ENCODE measurements around the gene FRMD5. TPM values are rescaled to one million over a fixed set of nuclear protein-coding genes. Genes with fewer than 3 reads are reported as not detected.

The FRMD5 gene
- total RNA-seq, 1 experiment from 2014 or later: 9.3 TPM

- no peak for DNase-seq (ENCODE audit: low read depth)
These were observed 101.2 kb downstream of the FRMD5 start for GRCh38 chr15:44093836-44094235.

GRCh38 chr15:44092221-44092620 lies 102.8 kb downstream of the FRMD5 start:
- DNase-seq (ENCODE audit: low read depth): peak; percentile 72

- peak; percentile 89 for DNase-seq (ENCODE audit: low read depth)
These were observed 107.2 kb downstream of the FRMD5 start for GRCh38 chr15:44087578-44088465.

- peak; percentile 70 for DNase-seq (ENCODE audit: low read depth)
These were observed 110.3 kb downstream of the FRMD5 start for GRCh38 chr15:44084770-44085169.

- no peak for DNase-seq (ENCODE audit: low read depth)
These were observed 110.9 kb downstream of the FRMD5 start for GRCh38 chr15:44084171-44084570.

- DNase-seq (ENCODE audit: low read depth): no peak
These were observed 112.4 kb downstream of the FRMD5 start for GRCh38 chr15:44082558-44083157.

GRCh38 chr15:44081026-44082013 lies 113.8 kb downstream of the FRMD5 start:
- DNase-seq (ENCODE audit: low read depth): peak; percentile 54

- peak; percentile 40 for DNase-seq (ENCODE audit: low read depth)
These were observed 119.5 kb downstream of the FRMD5 start for GRCh38 chr15:44075535-44075934.

GRCh38 chr15:44069489-44069888 lies 125.6 kb downstream of the FRMD5 start:
- DNase-seq (ENCODE audit: low read depth): no peak

- DNase-seq (ENCODE audit: low read depth): no peak
These were observed 126.7 kb downstream of the FRMD5 start for GRCh38 chr15:44068347-44068746.

GRCh38 chr15:44066211-44066827 lies 128.8 kb downstream of the FRMD5 start:
- peak; percentile 77 for DNase-seq (ENCODE audit: low read depth)

- DNase-seq (ENCODE audit: low read depth): no peak
These were observed 130.4 kb downstream of the FRMD5 start for GRCh38 chr15:44064706-44065105.

- peak; percentile 66 for DNase-seq (ENCODE audit: low read depth)
These were observed 136.9 kb downstream of the FRMD5 start for GRCh38 chr15:44058126-44058525.

- DNase-seq (ENCODE audit: low read depth): no peak
These were observed 149.4 kb downstream of the FRMD5 start for GRCh38 chr15:44045661-44046060.

GRCh38 chr15:44045217-44045616 lies 149.9 kb downstream of the FRMD5 start:
- DNase-seq (ENCODE audit: low read depth): no peak

- DNase-seq (ENCODE audit: low read depth): peak; percentile 62
These were observed 156.3 kb downstream of the FRMD5 start for GRCh38 chr15:44038755-44039191.

GRCh38 chr15:44035781-44036699 lies 159.0 kb downstream of the FRMD5 start:
- DNase-seq (ENCODE audit: low read depth): no peak

- DNase-seq (ENCODE audit: low read depth): peak; percentile 73
These were observed 160.0 kb downstream of the FRMD5 start for GRCh38 chr15:44034933-44035624.

- DNase-seq (ENCODE audit: low read depth): no peak
These were observed 160.7 kb downstream of the FRMD5 start for GRCh38 chr15:44034334-44034733.

GRCh38 chr15:44033894-44034293 lies 161.2 kb downstream of the FRMD5 start:
- peak; percentile 81 for DNase-seq (ENCODE audit: low read depth)

Data from RPMI7951 (cell line).